ENCODE measurements around the gene SH3GL2. TPM values are rescaled to one million over a fixed set of nuclear protein-coding genes. Genes with fewer than 3 reads are reported as not detected.

The SH3GL2 gene
- total and polyA plus RNA-seq, 4 donors: 0.06 to 0.08 TPM; not detected in 2

GRCh38 chr9:17623965-17624364 lies 45.1 kb downstream of the SH3GL2 start:
- H3K27me3 ChIP-seq (ENCODE audit: control insufficient read depth in 4 of 4, insufficient read depth in 4 of 4, low read length in 3 of 4): no peaks in the 10 kb centered on the region
- WGBS: 75% methylated on average over 6 of the region's 6 CpGs
- TF ChIP-seq GABPA (IDR thresholded peaks at IDR 0.05 in 1 of 2, conservative IDR thresholded peaks at IDR 0.05 in 1 of 2) (no peak), FOXA1 (IDR thresholded peaks at IDR 0.05) (no peak), CTCF (IDR thresholded peaks at IDR 0.05; ENCODE audit: low read depth, low read length, missing input control) (no peak)
- TF ChIP-seq, protein P1, sequence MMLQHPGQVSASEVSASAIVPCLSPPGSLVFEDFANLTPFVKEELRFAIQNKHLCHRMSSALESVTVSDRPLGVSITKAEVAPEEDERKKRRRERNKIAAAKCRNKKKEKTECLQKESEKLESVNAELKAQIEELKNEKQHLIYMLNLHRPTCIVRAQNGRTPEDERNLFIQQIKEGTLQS (IDR thresholded peaks at IDR 0.05): peak; percentile 74

GRCh38 chr9:17624571-17624970 lies 45.7 kb downstream of the SH3GL2 start:
- DNase-seq (ENCODE audit: low spot score): no peak
- Histone ChIP-seq H3K4me3 (ENCODE audit: low read depth in 1 of 3, low read length in 3 of 3) (no peak overlapping the region), H3K36me3 (ENCODE audit: control insufficient read depth in 4 of 4, insufficient read depth in 3 of 4, low read depth in 1 of 4, low read length in 3 of 4) (no peaks in the 10 kb centered on the region), H3K9ac (ENCODE audit: low read depth in 1 of 2, low read length in 2 of 2) (no peak overlapping the region), H3K27ac (ENCODE audit: low read depth in 1 of 2, low read length in 2 of 2) (no peak overlapping the region), H3K4me1 (ENCODE audit: control insufficient read depth in 4 of 4, insufficient read depth in 4 of 4, low read length in 3 of 4) (peaks cover 2 to 18% (median 15%) of the 10 kb centered on the region in 4 donors), H3K9me3 (ENCODE audit: control insufficient read depth in 4 of 4, low read length in 3 of 4) (no peaks in the 10 kb centered on the region), H3K27me3 (ENCODE audit: control insufficient read depth in 4 of 4, insufficient read depth in 4 of 4, low read length in 3 of 4) (no peaks in the 10 kb centered on the region)
- no peak for TF ChIP-seq EGR1 (IDR thresholded peaks at IDR 0.05; ENCODE audit: low read depth in 2 of 2)
- no peak for TF ChIP-seq YY1 (IDR thresholded peaks at IDR 0.05)
- no peak for TF ChIP-seq JUND (IDR thresholded peaks at IDR 0.05)
- no peak for TF ChIP-seq SP1 (IDR thresholded peaks at IDR 0.05)
- no peak for TF ChIP-seq GABPA (IDR thresholded peaks at IDR 0.05 in 1 of 2, conservative IDR thresholded peaks at IDR 0.05 in 1 of 2)
- no peak for TF ChIP-seq RXRA (IDR thresholded peaks at IDR 0.05)
- no peak for TF ChIP-seq NR2F2 (IDR thresholded peaks at IDR 0.05)
- no peak for TF ChIP-seq TAF1 (conservative IDR thresholded peaks at IDR 0.05)
- no peak for TF ChIP-seq FOXA2 (IDR thresholded peaks at IDR 0.05)
- TF ChIP-seq ZBTB33 (IDR thresholded peaks at IDR 0.05): no peak
- TF ChIP-seq CTCF (IDR thresholded peaks at IDR 0.05; ENCODE audit: low read depth, low read length, missing input control): no peak
- no peak for TF ChIP-seq FOXA1 (IDR thresholded peaks at IDR 0.05)
- TF ChIP-seq, protein P1 (IDR thresholded peaks at IDR 0.05): no peak
- no peak for TF ChIP-seq RAD21 (IDR thresholded peaks at IDR 0.05)
- TF ChIP-seq MAX (IDR thresholded peaks at IDR 0.05): no peak

More at GRCh38 chr9:17623965-17624364, 45.1 kb downstream of the SH3GL2 start:
- H3K4me3 ChIP-seq (ENCODE audit: low read depth in 1 of 3, low read length in 3 of 3): no peak overlapping the region
- no peaks in the 10 kb centered on the region for H3K36me3 ChIP-seq (ENCODE audit: control insufficient read depth in 4 of 4, insufficient read depth in 3 of 4, low read depth in 1 of 4, low read length in 3 of 4)
- H3K9ac ChIP-seq (ENCODE audit: low read depth in 1 of 2, low read length in 2 of 2): no peak overlapping the region
- no peaks in the 10 kb centered on the region for H3K9me3 ChIP-seq (ENCODE audit: control insufficient read depth in 4 of 4, low read length in 3 of 4)
- DNase-seq (ENCODE audit: low spot score): no peak
- H3K4me1 ChIP-seq (ENCODE audit: control insufficient read depth in 4 of 4, insufficient read depth in 4 of 4, low read length in 3 of 4): peaks cover 1 to 17% (median 12%) of the 10 kb centered on the region in 4 donors
- no peak overlapping the region for H3K27ac ChIP-seq (ENCODE audit: low read depth in 1 of 2, low read length in 2 of 2)

All from liver (tissue), 9 donors.